Endothelial cell of umbilical vein (primary cell): Measurements from ENCODE around the gene ST3GAL5.
A peak's percentile ranks its signal among the peaks of the same experiment; 100 is the strongest.

Experiments used
- EZH2 ChIP-seq: IDR thresholded peaks from 2 replicates; pipeline ENCODE4 v1.6.1; 2012; ENCODE audit warnings: borderline replicate concordance, low read depth, mild to moderate bottlenecking, moderate library complexity, low read length, inconsistent platforms; ENCODE audit not compliant: severe bottlenecking
- FOS ChIP-seq: IDR thresholded peaks from 2 replicates; pipeline ENCODE4 v1.6.1; 2011; ENCODE audit warnings: mild to moderate bottlenecking, low read length, moderate library complexity, borderline replicate concordance; ENCODE audit not compliant: insufficient read depth
- POLR2A ChIP-seq: IDR thresholded peaks from 2 replicates; pipeline ENCODE4 v1.6.1; 2012; ENCODE audit warnings: low read depth, mild to moderate bottlenecking, control low read depth, low read length
- POLR2AphosphoS5 ChIP-seq: IDR thresholded peaks from 2 replicates; pipeline ENCODE4 v1.6.1; 2012; ENCODE audit warnings: low read depth, mild to moderate bottlenecking, control low read depth, low read length, moderate library complexity; ENCODE audit not compliant: insufficient read depth
- TF ChIP-seq, protein P1 (sequence below), 2 donors: IDR thresholded peaks; 1 replicate in 1 of 2; 2 replicates in 1 of 2; pipeline ENCODE4 v1.5.1; 2011; ENCODE audit warnings: low read length in 2 of 2, mild to moderate bottlenecking in 2 of 2, moderate library complexity in 2 of 2, control low read depth in 1 of 2, inconsistent platforms in 1 of 2, low read depth in 1 of 2; ENCODE audit not compliant: insufficient read depth in 1 of 2; ENCODE audit errors: extremely low read depth in 1 of 2

DNA sequence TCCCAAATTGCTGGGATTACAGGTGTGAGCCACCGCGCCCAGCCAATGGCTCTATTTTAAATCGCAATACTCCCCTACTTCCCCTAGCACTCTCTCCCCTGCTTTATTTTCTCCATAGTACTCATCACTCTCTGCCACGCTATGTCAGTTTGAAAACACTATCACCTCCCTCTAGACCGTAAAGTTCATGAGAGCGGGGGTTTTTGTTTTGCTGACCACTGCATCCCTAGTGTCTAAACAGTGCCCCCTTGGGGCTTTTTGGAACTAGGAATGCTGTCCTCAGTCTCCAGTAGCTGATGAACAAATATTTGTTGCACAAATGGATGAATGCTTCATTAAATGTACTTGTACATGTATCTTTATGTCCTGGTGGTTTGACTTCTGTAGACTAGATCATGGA lies 90.9 kb downstream of the ST3GAL5 start:
- no peak for TF ChIP-seq POLR2A
- TF ChIP-seq, protein P1, sequence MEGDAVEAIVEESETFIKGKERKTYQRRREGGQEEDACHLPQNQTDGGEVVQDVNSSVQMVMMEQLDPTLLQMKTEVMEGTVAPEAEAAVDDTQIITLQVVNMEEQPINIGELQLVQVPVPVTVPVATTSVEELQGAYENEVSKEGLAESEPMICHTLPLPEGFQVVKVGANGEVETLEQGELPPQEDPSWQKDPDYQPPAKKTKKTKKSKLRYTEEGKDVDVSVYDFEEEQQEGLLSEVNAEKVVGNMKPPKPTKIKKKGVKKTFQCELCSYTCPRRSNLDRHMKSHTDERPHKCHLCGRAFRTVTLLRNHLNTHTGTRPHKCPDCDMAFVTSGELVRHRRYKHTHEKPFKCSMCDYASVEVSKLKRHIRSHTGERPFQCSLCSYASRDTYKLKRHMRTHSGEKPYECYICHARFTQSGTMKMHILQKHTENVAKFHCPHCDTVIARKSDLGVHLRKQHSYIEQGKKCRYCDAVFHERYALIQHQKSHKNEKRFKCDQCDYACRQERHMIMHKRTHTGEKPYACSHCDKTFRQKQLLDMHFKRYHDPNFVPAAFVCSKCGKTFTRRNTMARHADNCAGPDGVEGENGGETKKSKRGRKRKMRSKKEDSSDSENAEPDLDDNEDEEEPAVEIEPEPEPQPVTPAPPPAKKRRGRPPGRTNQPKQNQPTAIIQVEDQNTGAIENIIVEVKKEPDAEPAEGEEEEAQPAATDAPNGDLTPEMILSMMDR (IDR thresholded peaks at IDR 0.05; ENCODE audit: extremely low read depth in 1 of 2, insufficient read depth in 1 of 2, low read depth in 1 of 2, low read length in 2 of 2), result peak; percentile 62 to 70
- no peak for TF ChIP-seq EZH2
- TF ChIP-seq FOS, result no peak
- TF ChIP-seq POLR2AphosphoS5, result no peak
